AG04450 (cell line): Measurements from ENCODE around the gene SULT1B1. TPM values are rescaled to one million over a fixed set of nuclear protein-coding genes. Genes with fewer than 3 reads are reported as not detected.

Source experiments
- CTCF ChIA-PET: fragments of 300-600, 350-600 bp; formaldehyde crosslinking; extraction: SDS; loops from one replicate; lab custom pipeline; 2022; ENCODE audit warnings: antibody characterized with exemption, inconsistent platforms; lab: Charles Lee
- POLR2A ChIA-PET: fragments of 350-600 bp; formaldehyde crosslinking; extraction: SDS; loops from one replicate; lab custom pipeline; 2021; ENCODE audit warnings: antibody characterized with exemption, inconsistent platforms; lab: Yijun Ruan, JAX
- DNase-seq: peaks from one replicate; pipeline ENCODE4 v3.0.0-alpha.2; 2011; ENCODE audit warnings: low read depth, low spot score
- H3K27ac ChIP-seq: one replicate; pipeline ENCODE4 v1.5.1; 2012; ENCODE audit warnings: low read depth, low read length, control low read depth
- H3K27me3 ChIP-seq: one replicate; pipeline ENCODE4 v1.6.0; 2012; ENCODE audit warnings: low read length; ENCODE audit not compliant: control insufficient read depth, insufficient read depth
- H3K4me3 ChIP-seq: 2 replicates; pipeline ENCODE4 v1.5.1; 2011; ENCODE audit warnings: mild to moderate bottlenecking, low read depth, low read length, control low read depth
- H3K9me3 ChIP-seq: 2 replicates; pipeline ENCODE4 v1.5.1; 2012; ENCODE audit warnings: low read length; ENCODE audit not compliant: control insufficient read depth, insufficient read depth
- polyA plus RNA-seq: library from polyadenylated mRNA; depleted of rRNA; stranded (reverse); fragments of >200 nt; gene quantifications from 2 replicates; pipeline ENCODE4 v1.2.3, GENCODE V29; 2011; rRNA removed
- TF ChIP-seq, protein P1 (sequence below): IDR thresholded peaks from 2 replicates; pipeline ENCODE4 v1.5.1; 2011; ENCODE audit warnings: low read depth, low read length, control low read depth, inconsistent platforms

SULT1B1 gene
- polyA plus RNA-seq, 1 experiment, result not detected

DNA sequence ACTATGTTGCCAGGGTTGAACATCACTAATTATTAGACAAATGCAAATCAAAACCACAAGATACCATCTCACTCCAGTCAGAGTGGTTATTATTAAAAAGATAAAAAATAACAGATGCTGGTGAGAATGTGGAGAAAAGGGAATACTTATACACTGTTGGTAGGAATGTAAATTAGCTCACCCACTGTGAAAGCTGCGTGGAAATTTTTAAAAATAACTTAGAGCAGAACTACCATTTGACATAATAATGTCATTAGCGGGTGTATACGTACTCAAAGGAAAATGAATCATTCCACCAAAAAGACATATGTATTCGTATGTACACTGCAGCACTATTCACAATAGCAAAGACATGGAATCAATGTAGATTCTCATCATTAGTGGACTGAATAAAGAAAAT, 58.7 kb downstream of the SULT1B1 start:
- Histone ChIP-seq H3K9me3 (no peaks in the 10 kb centered on the region), H3K4me3 (no peak overlapping the region), H3K27me3 (no peaks in the 10 kb centered on the region), H3K27ac (no peak overlapping the region)
- no peak for DNase-seq
- TF ChIP-seq, protein P1, sequence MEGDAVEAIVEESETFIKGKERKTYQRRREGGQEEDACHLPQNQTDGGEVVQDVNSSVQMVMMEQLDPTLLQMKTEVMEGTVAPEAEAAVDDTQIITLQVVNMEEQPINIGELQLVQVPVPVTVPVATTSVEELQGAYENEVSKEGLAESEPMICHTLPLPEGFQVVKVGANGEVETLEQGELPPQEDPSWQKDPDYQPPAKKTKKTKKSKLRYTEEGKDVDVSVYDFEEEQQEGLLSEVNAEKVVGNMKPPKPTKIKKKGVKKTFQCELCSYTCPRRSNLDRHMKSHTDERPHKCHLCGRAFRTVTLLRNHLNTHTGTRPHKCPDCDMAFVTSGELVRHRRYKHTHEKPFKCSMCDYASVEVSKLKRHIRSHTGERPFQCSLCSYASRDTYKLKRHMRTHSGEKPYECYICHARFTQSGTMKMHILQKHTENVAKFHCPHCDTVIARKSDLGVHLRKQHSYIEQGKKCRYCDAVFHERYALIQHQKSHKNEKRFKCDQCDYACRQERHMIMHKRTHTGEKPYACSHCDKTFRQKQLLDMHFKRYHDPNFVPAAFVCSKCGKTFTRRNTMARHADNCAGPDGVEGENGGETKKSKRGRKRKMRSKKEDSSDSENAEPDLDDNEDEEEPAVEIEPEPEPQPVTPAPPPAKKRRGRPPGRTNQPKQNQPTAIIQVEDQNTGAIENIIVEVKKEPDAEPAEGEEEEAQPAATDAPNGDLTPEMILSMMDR, result no peak
- CTCF ChIA-PET, result interaction anchor here (1.0 kb wide), 1 partner anchor 180 kb away, joined by 4 read pairs; no protein-coding TSS in a partner anchor
- POLR2A ChIA-PET, result no interaction called here

DNA sequence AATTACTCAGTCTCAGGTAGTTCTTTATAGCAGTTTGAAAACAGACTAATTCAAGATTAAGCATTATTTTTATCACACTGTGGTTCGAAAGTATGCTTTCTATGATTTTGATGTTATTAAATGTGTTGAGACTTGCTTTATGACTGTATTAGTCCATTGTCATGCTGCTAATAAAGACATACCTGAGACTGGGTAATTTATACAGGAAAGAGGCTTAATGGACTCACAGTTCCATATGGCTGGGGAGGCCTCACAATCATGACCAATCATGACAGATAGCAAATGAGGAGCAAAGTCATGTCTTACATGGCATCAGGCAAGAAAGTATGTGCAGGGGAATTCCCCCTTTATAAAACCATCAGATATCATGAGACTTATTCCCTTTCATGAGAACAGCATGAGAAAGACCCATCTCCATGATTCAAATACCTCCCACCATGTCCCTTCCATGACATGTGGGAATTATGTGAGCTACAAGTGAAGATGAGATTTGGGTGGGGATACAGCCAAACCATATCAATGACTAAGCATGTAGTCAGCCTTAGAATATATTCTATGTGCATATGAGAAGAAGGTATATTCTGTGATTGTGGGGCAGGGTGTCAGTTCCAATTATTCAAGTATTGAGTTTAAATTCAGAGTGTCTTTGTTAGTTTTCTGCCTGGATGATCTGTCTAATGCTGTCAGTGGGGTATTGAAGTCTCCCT, 62.7 kb downstream of the SULT1B1 start:
- H3K27ac ChIP-seq, result no peak overlapping the region
- H3K4me3 ChIP-seq, result no peak overlapping the region
- no peaks in the 10 kb centered on the region for H3K9me3 ChIP-seq
- ChIA-PET CTCF (interaction anchor here (1.5 kb wide), 1 partner anchor 7 kb away, joined by 4 read pairs; no protein-coding TSS in a partner anchor), POLR2A (no interaction called here)
- DNase-seq, result no peak
- TF ChIP-seq, protein P1, result no peak
- no peaks in the 10 kb centered on the region for H3K27me3 ChIP-seq

DNA sequence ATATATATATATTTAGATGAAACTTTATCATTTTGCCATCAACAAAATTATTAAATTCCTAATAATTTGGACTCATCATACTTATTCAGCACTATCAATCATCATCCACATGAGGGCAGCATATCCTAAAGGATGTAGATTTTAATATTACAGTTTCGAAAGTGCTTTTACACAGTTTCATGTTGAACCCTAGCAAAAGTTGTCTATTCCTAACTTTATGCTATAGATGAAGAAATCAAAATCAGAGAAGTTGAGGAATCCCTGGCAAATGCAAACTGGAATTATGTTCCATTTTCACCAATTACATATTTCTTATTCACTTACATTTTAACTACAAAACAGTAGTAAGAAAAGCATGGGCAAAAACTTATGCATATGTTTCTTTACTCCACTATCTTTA, 70.8 kb downstream of the SULT1B1 start:
- DNase-seq, result peak; percentile 1
- ChIA-PET CTCF (interaction anchor here (1.0 to 2.1 kb wide), 6 partner anchors 9 to 869 kb away, joined by 4 to 23 read pairs (median 6); no protein-coding TSS in a partner anchor), POLR2A (no interaction called here)
- H3K27ac ChIP-seq, result no peak overlapping the region
- no peaks in the 10 kb centered on the region for H3K9me3 ChIP-seq
- no peak overlapping the region for H3K4me3 ChIP-seq
- TF ChIP-seq, protein P1, result peak; percentile 62
- no peaks in the 10 kb centered on the region for H3K27me3 ChIP-seq

DNA sequence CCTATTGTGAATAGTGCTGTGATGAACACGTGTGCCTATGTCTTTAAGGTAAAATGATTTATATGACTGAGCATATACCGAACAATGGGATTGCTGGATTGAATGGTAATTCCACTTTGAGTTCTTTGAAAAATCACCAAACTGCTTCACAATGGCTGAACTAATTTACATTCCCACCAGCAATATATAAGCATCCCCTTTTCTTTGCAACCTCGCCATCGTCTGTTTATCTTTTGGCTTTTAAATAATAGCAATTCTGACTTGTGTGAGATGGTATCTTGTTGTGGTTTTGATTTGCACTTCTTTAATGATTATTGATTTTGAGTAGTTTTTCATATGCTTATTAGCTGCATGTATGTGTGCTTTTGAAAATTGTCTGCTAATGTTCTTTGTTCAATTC, 75.6 kb downstream of the SULT1B1 start:
- no peak for DNase-seq
- no peaks in the 10 kb centered on the region for H3K9me3 ChIP-seq
- TF ChIP-seq, protein P1, result no peak
- H3K4me3 ChIP-seq, result no peak overlapping the region
- ChIA-PET POLR2A (no interaction called here), CTCF (interaction anchor here (1.7 kb wide), 1 partner anchor 196 kb away, joined by 9 read pairs; no protein-coding TSS in a partner anchor)
- H3K27ac ChIP-seq, result no peak overlapping the region
- no peaks in the 10 kb centered on the region for H3K27me3 ChIP-seq

Other genes starting within 250 kb of the SULT1B1 start
- gene UGT2A2, start 121.0 kb downstream of the SULT1B1 start, polyA plus RNA-seq, result not detected in 2 replicates
- not detected in 2 replicates for gene UGT2A1, start 107.4 kb downstream of the SULT1B1 start, polyA plus RNA-seq
- gene SULT1E1, start 99.5 kb upstream of the SULT1B1 start, polyA plus RNA-seq, result not detected in 2 replicates
- gene CSN1S1, start 170.4 kb upstream of the SULT1B1 start, polyA plus RNA-seq, result not detected in 2 replicates
- not detected in 2 replicates for gene CSN2, start 205.1 kb upstream of the SULT1B1 start, polyA plus RNA-seq
- not detected in 2 replicates for gene STATH, start 235.3 kb upstream of the SULT1B1 start, polyA plus RNA-seq